HUES48 (cell line): ENCODE data around the gene SMARCE1.

ENCODE experiments used
- H3K27ac ChIP-seq: one replicate; pipeline ENCODE4 v1.7.0; 2013; ENCODE audit warnings: low read depth, low read length, inconsistent platforms
- H3K27me3 ChIP-seq: 2 replicates; pipeline ENCODE4 v1.6.1; 2013; ENCODE audit warnings: mild to moderate bottlenecking, low read length; ENCODE audit not compliant: control insufficient read depth, insufficient read depth
- H3K36me3 ChIP-seq: 2 replicates; pipeline ENCODE4 v1.6.1; 2013; ENCODE audit warnings: low read length; ENCODE audit not compliant: control insufficient read depth, insufficient read depth
- H3K4me1 ChIP-seq: 2 replicates; pipeline ENCODE4 v1.6.1; 2013; ENCODE audit warnings: mild to moderate bottlenecking, low read length; ENCODE audit not compliant: control insufficient read depth, insufficient read depth
- H3K4me3 ChIP-seq: 2 replicates; pipeline ENCODE4 v1.5.1; 2013; ENCODE audit warnings: mild to moderate bottlenecking, low read depth, low read length
- H3K9ac ChIP-seq: 2 replicates; pipeline ENCODE4 v1.6.1; 2013; ENCODE audit warnings: mild to moderate bottlenecking, low read depth, low read length, moderate library complexity
- H3K9me3 ChIP-seq: 2 replicates; pipeline ENCODE4 v1.6.1; 2013; ENCODE audit warnings: low read length; ENCODE audit not compliant: control insufficient read depth, insufficient read depth

Gene SMARCE1

DNA sequence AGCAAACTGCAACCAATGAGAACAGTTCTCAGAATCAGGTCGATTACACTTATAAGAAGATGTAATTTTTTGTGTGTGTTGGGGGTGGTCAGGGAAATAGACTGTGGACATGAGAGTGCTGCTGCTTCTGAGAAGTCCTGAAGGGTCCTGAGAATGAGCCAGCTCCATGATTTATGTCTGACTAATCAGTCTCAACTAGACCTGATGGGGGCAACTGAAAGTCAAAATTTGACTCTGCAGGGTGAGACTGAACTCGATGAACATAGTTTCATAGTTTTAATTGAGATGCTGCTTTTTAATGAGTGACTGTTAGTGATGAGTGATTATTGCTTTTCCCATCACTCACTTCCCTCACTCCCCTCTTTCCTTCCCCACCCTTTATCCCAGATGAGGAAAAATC is 37.3 kb downstream of the SMARCE1 start:
- Histone ChIP-seq H3K9me3 (no peaks in the 10 kb centered on the region), H3K9ac (no peak overlapping the region), H3K36me3 (no peaks in the 10 kb centered on the region), H3K4me1 (peaks cover 12% of the 10 kb centered on the region), H3K4me3 (no peak overlapping the region), H3K27me3 (no peaks in the 10 kb centered on the region), H3K27ac (no peak overlapping the region)

DNA sequence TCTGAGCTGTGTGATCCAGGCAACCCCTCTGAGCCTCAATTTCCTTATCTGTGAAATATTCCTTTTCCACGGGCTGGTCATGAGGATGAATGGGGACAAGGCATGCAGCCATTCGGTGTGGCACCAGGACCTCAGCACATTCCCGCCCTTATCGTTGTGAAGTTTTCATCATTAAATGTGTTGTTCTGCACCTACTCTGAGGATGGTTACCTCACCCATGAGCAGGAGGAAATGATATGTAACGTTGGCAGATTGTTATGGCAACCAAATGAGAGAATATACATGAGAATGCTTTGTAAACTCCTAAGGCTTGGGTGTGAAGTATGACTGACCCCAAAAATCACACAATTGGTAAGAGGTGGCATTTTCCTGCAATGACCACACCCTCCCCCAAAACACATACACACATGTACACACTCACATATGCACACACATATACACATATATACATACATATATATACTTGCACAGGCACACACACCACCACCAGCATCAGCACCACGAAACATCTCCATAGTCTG is 39.5 kb downstream of the SMARCE1 start:
- no peaks in the 10 kb centered on the region for H3K36me3 ChIP-seq
- no peak overlapping the region for H3K4me3 ChIP-seq
- no peak overlapping the region for H3K27ac ChIP-seq
- no peaks in the 10 kb centered on the region for H3K27me3 ChIP-seq
- peaks cover 9% of the 10 kb centered on the region; the same call in 1 of the 2 replicates for H3K4me1 ChIP-seq
- H3K9me3 ChIP-seq: no peaks in the 10 kb centered on the region
- H3K9ac ChIP-seq: no peak overlapping the region

DNA sequence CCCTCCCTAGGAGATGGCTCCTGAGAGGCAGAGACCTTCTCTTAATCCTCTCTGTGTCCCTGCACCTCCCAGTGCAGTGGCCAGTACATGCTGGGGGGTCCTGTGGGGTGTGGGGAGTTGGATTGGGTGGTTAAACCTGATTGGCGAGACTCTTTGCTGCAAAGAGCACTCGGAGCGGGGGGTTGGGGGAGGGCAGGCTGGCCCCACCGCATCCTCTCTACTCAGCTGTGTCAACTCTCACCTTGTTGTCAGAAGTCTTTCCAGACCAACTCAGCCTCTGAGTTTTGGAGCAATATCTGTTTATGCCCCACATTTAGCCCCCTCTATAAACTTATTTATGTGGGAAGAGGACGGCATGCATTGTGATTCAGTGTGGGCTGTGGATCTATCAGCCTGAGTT is 40.0 kb downstream of the SMARCE1 start:
- no peak overlapping the region for H3K9ac ChIP-seq

DNA sequence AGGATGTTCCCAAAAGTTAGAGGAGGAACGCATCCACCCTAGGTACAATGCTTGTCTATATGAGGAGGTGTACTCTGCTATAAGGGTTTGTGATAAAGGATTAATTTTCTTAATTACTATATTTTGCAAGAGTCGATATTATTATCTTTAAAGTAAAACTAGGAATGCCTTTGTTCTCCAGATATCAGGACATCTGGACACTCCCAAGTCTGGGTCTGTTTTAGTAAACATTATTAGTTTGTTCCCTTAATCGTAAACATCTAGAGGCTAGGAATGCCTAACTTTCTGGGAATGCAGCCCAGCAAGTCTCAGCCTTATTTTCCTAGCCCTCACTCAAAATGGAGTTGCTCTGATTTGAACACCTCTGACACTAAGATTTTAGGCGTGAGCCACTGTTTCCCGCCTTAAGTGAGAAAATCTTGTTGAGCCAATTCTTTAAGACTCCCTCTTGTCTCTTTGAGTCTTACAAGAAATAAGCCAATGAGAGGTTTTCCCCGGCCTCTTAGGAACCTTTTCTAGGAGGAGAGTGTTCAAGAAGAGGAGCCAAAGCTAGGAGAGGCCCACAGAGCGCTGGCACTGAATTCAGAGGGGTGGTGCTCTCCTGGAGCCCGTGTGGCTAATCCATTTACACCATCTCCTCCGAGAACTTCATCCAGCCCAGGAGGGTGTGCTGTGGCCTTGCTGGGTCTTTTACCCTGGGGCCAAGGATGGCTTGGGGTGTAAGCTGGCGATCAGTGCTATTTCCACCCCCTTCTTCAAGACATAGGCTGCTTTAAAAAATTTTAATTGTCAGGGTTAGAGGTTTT is 40.9 kb downstream of the SMARCE1 start:
- Histone ChIP-seq H3K9me3 (no peaks in the 10 kb centered on the region), H3K9ac (no peak overlapping the region), H3K27ac (no peak overlapping the region), H3K36me3 (no peaks in the 10 kb centered on the region), H3K4me3 (no peak overlapping the region), H3K4me1 (peaks cover 9% of the 10 kb centered on the region; the same call in 1 of the 2 replicates), H3K27me3 (no peaks in the 10 kb centered on the region)

More for the DNA sequence above, 40.0 kb downstream of the SMARCE1 start:
- Histone ChIP-seq H3K4me1 (peaks cover 9% of the 10 kb centered on the region; the same call in 1 of the 2 replicates), H3K4me3 (no peak overlapping the region), H3K27me3 (no peaks in the 10 kb centered on the region), H3K9me3 (no peaks in the 10 kb centered on the region), H3K27ac (no peak overlapping the region), H3K36me3 (no peaks in the 10 kb centered on the region)

DNA sequence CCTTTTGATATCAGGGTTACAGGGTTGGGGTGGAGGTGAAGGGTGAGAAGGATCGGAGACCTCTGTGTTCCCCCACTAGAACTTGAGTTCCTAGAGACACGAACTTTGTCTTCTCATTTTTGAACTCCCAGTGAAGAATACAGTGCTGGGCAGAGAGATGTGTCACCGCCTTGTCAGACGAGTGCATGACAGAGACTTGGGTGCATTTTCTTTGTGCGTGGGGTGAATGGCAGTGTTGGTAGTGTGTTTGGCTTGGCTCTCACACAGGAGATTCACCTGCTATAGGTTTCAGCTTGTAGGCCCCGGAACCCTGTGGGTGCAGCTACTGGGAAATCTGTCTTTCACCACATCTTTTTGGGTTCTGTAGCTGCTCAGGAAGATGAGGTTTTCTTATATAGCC is 42.3 kb downstream of the SMARCE1 start:
- Histone ChIP-seq H3K4me3 (no peak overlapping the region), H3K27ac (no peak overlapping the region), H3K36me3 (no peaks in the 10 kb centered on the region), H3K9ac (no peak overlapping the region), H3K9me3 (no peaks in the 10 kb centered on the region), H3K4me1 (peaks cover 9% of the 10 kb centered on the region; the same call in 1 of the 2 replicates), H3K27me3 (no peaks in the 10 kb centered on the region)

DNA sequence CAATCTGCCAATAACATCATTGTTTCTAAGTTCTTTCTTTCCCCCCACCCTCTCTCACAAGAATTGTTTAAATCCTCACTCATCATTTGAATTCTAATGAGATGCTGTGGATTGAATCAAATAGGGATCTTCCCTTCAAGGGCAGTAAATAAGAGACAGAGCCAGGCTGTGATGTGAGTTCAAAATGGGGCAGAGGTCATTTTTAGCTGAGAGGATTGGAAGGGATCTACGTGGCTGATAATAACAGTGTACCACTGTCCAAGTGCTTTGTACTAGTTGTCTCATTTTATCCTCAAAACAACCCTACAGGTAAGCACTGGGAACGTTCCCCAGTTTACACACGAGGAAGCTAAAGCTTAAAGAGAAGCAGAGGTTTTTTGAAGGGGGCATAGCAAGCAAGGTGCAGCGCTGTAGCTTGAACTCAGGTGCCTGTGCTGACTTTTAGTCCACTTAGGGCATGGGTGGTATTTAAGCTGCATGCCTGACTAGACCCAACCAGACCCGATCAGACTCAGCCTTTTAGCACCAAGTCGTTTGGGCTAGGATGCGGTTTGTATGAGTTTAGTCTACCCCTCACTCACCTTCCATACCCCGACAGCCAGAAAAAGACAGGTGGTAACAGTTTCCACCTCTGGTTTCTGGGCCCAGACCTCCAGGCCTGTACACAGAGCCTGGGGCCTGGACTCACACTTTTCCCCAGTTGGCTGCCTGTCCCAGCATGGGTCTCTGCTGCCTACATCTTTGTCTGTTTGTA is 43.1 kb downstream of the SMARCE1 start:
- Histone ChIP-seq H3K27me3 (no peaks in the 10 kb centered on the region), H3K27ac (no peak overlapping the region), H3K36me3 (no peaks in the 10 kb centered on the region), H3K4me3 (no peak overlapping the region), H3K9me3 (no peaks in the 10 kb centered on the region), H3K4me1 (peaks cover 9% of the 10 kb centered on the region; the same call in 1 of the 2 replicates), H3K9ac (no peak overlapping the region)

DNA sequence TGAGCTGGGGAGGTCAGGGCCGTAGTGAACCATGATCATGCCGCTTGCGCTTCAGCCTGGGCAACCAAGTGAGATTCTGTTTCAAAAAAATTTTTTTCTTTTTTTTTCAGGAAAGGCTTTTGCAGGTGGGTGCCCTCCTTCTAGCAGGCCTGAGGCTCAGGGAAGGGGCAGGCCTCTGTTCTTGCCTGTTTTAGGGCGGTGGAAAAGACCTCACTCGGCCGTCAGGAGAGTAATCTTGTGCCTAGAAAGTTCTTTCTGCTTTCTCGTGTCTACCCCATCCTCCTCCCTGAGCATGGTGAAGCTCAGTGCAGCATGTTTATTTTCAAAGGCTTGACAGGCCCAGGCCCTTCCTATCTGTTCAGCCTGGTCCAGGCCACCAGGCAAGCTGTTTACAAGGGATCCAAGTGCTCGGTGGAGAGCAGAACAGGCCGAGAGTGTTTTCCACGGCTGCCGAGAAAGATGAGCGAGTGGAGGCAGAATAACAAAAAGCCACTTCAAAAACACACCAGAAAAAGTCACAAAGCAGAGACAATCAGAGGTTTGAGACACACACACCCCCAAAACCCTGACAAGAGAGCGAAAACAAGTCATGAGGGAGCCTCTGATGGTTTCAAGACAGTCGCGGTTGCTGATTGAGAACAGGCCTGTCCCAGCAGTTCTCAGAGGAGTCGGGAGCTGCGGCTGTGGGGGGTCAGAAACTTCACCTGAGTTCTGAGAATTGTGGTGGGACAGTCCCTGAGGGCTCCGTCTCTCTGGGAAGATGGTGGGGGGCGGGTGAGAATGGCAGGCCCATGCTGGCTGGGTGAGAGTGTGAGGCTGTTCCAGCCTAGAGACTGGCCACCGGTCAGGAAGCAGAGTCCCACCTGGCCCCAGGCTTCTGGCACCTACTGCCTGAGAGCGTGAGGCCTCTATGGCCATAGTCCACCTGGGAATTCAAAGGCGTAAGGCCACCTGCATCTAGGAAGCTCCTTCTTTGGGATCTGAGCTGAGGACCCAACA is 44.9 kb downstream of the SMARCE1 start:
- Histone ChIP-seq H3K27me3 (no peaks in the 10 kb centered on the region), H3K27ac (no peak overlapping the region), H3K36me3 (no peaks in the 10 kb centered on the region), H3K4me1 (peaks cover 6% of the 10 kb centered on the region; the same call in 1 of the 2 replicates), H3K9ac (no peak overlapping the region), H3K9me3 (no peaks in the 10 kb centered on the region), H3K4me3 (no peak overlapping the region)

DNA sequence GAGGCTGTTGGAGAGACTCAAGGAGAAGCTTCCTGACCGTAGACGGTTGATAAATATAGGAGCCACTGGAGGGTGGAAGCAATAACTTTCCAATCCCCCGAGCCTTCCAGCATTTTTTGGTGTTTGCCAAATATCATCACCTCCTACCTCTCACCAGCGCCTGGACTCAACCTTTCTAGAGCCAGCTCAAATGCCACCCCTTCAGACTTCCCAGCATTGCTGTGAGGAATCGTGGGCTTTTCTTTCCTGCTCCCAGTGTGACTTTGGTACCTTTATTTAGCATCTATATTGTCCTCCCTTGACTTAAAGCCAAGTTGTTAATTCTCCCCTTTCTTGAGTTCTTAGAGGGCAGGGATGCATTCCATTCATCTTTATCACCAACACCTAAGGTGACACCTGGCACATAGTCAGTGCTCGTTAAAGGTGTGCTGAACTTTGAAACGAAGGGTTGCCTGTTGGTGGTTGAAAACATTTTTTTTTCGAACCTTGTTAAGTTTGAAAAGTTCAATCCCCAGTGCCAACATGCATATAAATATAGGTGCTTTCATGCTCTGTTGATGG is 47.1 kb downstream of the SMARCE1 start:
- no peaks in the 10 kb centered on the region for H3K9me3 ChIP-seq
- H3K27me3 ChIP-seq: no peaks in the 10 kb centered on the region
- H3K27ac ChIP-seq: no peak overlapping the region
- no peak overlapping the region for H3K4me3 ChIP-seq
- H3K4me1 ChIP-seq: no peaks in the 10 kb centered on the region
- no peak overlapping the region for H3K9ac ChIP-seq
- H3K36me3 ChIP-seq: no peaks in the 10 kb centered on the region

DNA sequence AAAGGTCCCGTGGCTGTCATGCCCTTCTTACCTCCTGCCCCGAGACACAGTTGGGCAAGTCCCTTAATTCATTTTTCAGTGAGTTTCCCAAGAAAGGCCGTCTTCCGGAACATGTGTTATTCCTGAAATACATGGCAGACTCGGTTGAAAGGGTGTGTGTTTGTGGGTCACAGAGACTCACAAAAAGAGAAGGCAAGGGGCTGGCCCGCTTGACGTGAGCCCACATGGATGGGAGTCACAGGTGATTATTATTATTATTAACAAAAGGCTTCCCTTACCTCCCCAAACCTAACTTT is 48.2 kb downstream of the SMARCE1 start:
- no peaks in the 10 kb centered on the region for H3K9me3 ChIP-seq
- H3K4me3 ChIP-seq: no peak overlapping the region
- H3K27me3 ChIP-seq: no peaks in the 10 kb centered on the region
- H3K27ac ChIP-seq: no peak overlapping the region
- no peaks in the 10 kb centered on the region for H3K36me3 ChIP-seq
- no peaks in the 10 kb centered on the region for H3K4me1 ChIP-seq
- no peak overlapping the region for H3K9ac ChIP-seq
